Measurements from ENCODE around the gene CFAP97.

The CFAP97 gene

DNA sequence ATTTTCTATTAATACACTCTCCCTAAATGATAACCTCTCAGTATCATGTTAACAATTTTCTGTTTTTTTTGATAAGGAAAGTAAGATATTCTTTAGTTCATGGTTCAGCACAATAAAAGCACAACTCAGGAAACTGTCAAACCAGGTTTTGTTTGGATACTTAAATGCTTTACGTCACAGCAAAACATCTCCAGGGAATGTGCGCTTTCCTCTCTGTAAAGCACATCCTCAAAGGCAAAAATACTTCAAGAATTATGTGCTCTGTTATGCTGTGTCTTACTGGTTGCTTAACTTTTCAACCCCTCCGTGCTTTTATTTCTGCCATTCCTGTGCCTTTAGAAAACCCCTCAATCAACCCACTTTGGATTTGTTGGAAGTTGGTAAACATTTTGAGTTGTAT is 33.4 kb upstream of the CFAP97 start:
- TF ChIP-seq SIN3A (IDR thresholded peaks at IDR 0.05; ENCODE audit: borderline replicate concordance, insufficient read depth, low read length) (no peak), FOXP2 (optimal IDR thresholded peaks at IDR 0.05; ENCODE audit: borderline replicate concordance, extremely low read depth, extremely low read length, insufficient read depth) (no peak), POLR2AphosphoS5 (IDR thresholded peaks at IDR 0.05; ENCODE audit: low read depth, low read length) (no peak), TAF1 (IDR thresholded peaks at IDR 0.05; ENCODE audit: borderline replicate concordance, insufficient read depth, low read length) (no peak)
- TF ChIP-seq, protein P1, sequence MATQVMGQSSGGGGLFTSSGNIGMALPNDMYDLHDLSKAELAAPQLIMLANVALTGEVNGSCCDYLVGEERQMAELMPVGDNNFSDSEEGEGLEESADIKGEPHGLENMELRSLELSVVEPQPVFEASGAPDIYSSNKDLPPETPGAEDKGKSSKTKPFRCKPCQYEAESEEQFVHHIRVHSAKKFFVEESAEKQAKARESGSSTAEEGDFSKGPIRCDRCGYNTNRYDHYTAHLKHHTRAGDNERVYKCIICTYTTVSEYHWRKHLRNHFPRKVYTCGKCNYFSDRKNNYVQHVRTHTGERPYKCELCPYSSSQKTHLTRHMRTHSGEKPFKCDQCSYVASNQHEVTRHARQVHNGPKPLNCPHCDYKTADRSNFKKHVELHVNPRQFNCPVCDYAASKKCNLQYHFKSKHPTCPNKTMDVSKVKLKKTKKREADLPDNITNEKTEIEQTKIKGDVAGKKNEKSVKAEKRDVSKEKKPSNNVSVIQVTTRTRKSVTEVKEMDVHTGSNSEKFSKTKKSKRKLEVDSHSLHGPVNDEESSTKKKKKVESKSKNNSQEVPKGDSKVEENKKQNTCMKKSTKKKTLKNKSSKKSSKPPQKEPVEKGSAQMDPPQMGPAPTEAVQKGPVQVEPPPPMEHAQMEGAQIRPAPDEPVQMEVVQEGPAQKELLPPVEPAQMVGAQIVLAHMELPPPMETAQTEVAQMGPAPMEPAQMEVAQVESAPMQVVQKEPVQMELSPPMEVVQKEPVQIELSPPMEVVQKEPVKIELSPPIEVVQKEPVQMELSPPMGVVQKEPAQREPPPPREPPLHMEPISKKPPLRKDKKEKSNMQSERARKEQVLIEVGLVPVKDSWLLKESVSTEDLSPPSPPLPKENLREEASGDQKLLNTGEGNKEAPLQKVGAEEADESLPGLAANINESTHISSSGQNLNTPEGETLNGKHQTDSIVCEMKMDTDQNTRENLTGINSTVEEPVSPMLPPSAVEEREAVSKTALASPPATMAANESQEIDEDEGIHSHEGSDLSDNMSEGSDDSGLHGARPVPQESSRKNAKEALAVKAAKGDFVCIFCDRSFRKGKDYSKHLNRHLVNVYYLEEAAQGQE (IDR thresholded peaks at IDR 0.05; ENCODE audit: insufficient read depth in 1 of 2, low read depth in 2 of 2, low read length in 2 of 2): no peak

DNA sequence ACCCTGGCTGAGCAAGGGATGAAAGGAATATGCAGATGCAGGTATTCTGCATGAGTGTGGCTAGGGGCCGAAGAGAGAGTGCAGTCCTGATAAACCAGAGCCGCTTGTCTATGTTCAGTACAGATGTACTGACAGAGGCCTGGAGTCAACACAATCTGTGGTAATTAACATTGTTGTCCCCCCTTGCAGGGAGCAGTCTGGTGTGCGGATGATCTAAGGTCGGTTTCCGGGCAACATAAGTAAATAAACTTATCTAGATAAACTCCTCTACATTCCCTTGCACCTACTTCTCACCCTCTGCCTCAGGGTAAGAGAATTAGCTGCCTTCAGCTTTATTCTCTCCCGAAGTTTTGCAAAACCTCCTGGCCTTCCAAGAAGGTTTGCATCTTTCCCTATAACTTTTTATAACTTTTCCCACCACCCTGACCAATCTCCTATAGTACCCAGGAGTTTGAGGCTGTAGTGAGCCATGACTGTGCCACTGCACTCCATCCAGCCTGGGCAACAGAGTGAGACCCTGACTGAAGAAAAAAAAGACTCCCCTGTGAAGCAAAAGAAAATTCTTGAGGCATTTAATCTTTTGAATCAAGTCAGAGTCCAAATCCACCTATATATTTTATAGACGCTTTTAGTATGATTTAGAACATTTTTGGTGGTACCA is 32.2 kb upstream of the CFAP97 start:
- TF ChIP-seq, protein P1 (IDR thresholded peaks at IDR 0.05; ENCODE audit: insufficient read depth in 1 of 2, low read depth in 2 of 2, low read length in 2 of 2): no peak
- no peak for TF ChIP-seq FOXP2 (optimal IDR thresholded peaks at IDR 0.05; ENCODE audit: borderline replicate concordance, extremely low read depth, extremely low read length, insufficient read depth)
- TF ChIP-seq SIN3A (IDR thresholded peaks at IDR 0.05; ENCODE audit: borderline replicate concordance, insufficient read depth, low read length): no peak
- no peak for TF ChIP-seq TAF1 (IDR thresholded peaks at IDR 0.05; ENCODE audit: borderline replicate concordance, insufficient read depth, low read length)
- no peak for TF ChIP-seq POLR2AphosphoS5 (IDR thresholded peaks at IDR 0.05; ENCODE audit: low read depth, low read length)

DNA sequence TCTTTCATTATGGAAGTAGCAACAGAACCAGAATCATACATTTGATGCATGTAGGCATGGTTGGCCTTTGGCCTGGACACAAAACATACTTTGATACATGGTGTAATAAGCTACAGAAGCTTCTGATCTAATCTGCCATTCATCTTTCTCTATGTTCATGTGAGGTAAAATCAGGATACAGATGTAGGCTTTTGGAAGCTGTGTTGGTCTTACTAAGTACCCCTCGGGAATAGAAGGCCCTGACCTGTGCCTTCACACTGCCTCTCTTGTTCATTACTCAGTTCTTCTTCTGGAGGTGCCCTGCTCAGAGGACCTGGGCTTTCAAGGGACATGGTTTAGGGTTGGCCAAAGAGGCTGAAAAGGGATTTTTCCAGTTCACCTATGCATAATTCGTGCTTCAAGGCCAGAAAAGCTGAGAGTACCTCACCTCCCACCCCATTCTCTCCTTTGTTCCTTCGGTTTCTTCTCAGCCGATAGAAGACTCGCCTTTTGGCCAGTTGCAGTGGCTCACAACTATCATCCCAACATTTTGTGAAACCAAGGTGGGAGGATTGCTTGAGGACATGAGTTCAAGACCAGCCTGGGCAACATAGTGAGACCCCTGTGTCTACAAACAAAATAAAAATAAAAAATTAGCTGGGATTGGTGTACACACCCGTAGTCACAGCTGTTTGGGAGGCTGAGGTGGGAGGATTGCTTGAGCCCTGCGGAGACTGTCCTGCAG is 31.5 kb upstream of the CFAP97 start:
- no peak for TF ChIP-seq POLR2AphosphoS5 (IDR thresholded peaks at IDR 0.05; ENCODE audit: low read depth, low read length)
- TF ChIP-seq TAF1 (IDR thresholded peaks at IDR 0.05; ENCODE audit: borderline replicate concordance, insufficient read depth, low read length): no peak
- TF ChIP-seq SIN3A (IDR thresholded peaks at IDR 0.05; ENCODE audit: borderline replicate concordance, insufficient read depth, low read length): no peak
- TF ChIP-seq, protein P1 (IDR thresholded peaks at IDR 0.05; ENCODE audit: insufficient read depth in 1 of 2, low read depth in 2 of 2, low read length in 2 of 2): no peak
- TF ChIP-seq FOXP2 (optimal IDR thresholded peaks at IDR 0.05; ENCODE audit: borderline replicate concordance, extremely low read depth, extremely low read length, insufficient read depth): no peak

DNA sequence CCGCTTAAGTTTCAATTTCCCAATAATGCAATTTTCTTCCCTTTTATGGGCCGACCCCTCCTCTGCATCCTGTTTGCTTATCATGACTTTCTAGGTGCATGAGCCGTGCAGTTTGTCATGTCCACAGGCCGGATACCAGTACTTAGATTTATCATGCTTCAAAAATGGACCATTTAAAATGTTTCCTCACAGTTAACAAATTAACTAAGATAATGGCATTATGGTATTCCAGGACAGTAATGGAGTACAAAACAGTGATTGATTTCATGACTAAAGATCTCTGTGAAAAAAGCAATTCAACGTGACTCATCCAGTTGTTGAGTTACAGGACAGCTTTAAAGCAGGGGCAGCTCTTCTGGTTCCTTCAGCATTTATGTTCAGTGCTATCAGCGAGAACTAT is 28.6 kb upstream of the CFAP97 start:
- TF ChIP-seq POLR2AphosphoS5 (IDR thresholded peaks at IDR 0.05; ENCODE audit: low read depth, low read length) (no peak), FOXP2 (optimal IDR thresholded peaks at IDR 0.05; ENCODE audit: borderline replicate concordance, extremely low read depth, extremely low read length, insufficient read depth) (no peak), TAF1 (IDR thresholded peaks at IDR 0.05; ENCODE audit: borderline replicate concordance, insufficient read depth, low read length) (no peak), SIN3A (IDR thresholded peaks at IDR 0.05; ENCODE audit: borderline replicate concordance, insufficient read depth, low read length) (no peak)
- TF ChIP-seq, protein P1 (IDR thresholded peaks at IDR 0.05; ENCODE audit: insufficient read depth in 1 of 2, low read depth in 2 of 2, low read length in 2 of 2): no peak
